Thyroid gland (tissue), 4 donors: ENCODE data around the gene MACROD1. TPM values are rescaled to one million over a fixed set of nuclear protein-coding genes. Genes with fewer than 3 reads are reported as not detected.

ENCODE experiments used
- DNase-seq, 2 donors: peaks; one replicate each; pipeline ENCODE4 v3.0.0-alpha.2; 2019
- H3K27ac ChIP-seq, 3 donors: fragments of 200-600 bp; sonication (generic); 1 replicate in 2 of 3; 2 replicates in 1 of 3; pipeline ENCODE4 v1.5.1; 2016 to 2019; ENCODE audit warnings: mild to moderate bottlenecking in 1 of 3, moderate library complexity in 1 of 3
- H3K27me3 ChIP-seq: fragments of 200-600 bp; sonication (generic); one replicate; pipeline ENCODE4 v1.5.1; 2019
- H3K36me3 ChIP-seq, 2 donors: fragments of 200-600 bp; sonication (generic); one replicate each; pipeline ENCODE4 v1.5.1; 2016 to 2019
- H3K4me1 ChIP-seq, 2 donors: fragments of 200-600 bp; sonication (generic); one replicate each; pipeline ENCODE4 v1.5.1; 2017 to 2019
- H3K4me3 ChIP-seq, 3 donors: fragments of 200-600 bp; sonication (generic); replicated peaks in 1 of 3; 1 replicate in 2 of 3; 2 replicates in 1 of 3; pipeline ENCODE4 v1.5.1; 2016; ENCODE audit warnings: mild to moderate bottlenecking in 1 of 3
- H3K9me3 ChIP-seq: fragments of 200-600 bp; sonication (generic); one replicate; pipeline ENCODE4 v1.5.1; 2017
- POLR2A ChIP-seq, 2 donors: fragments of 450-650 bp; IDR thresholded peaks; one replicate each; pipeline ENCODE4 v1.6.1; 2017; ENCODE audit warnings: antibody characterized with exemption in 2 of 2, mild to moderate bottlenecking in 2 of 2, moderate library complexity in 1 of 2
- WGBS, 2 donors: methylation state at CpG; one replicate each; pipeline ENCODE4 v1.1.5; 2017; 5-methylcytosine and 5-hydroxymethylcytosine counted together
- intact Hi-C: fragments of 100-400 bp; cut with DNase I; formaldehyde crosslinking; loops from one replicate; pipeline ENCODE4 v1.15.1; 2023
- total RNA-seq, 4 donors: library from RNA; depleted of rRNA; stranded (reverse); fragments of >200 nt; gene quantifications; one replicate each; pipeline ENCODE4 v1.2.3, GENCODE V29; 2016
- TF ChIP-seq, protein P1 (sequence below), 6 experiments: fragments of 200-600 bp in 3 of 6; fragments of 450-650 bp in 3 of 6; sonication (generic) in 3 of 6; IDR thresholded peaks; one replicate each; pipeline ENCODE4 v1.5.1; 2016 to 2019; ENCODE audit warnings: antibody characterized with exemption in 6 of 6, mild to moderate bottlenecking in 2 of 6, inconsistent platforms in 1 of 6, moderate library complexity in 1 of 6

Gene MACROD1
- total RNA-seq, 4 donors from 2014 or later: 62.5 to 89.5 (median 70.0) TPM

DNA sequence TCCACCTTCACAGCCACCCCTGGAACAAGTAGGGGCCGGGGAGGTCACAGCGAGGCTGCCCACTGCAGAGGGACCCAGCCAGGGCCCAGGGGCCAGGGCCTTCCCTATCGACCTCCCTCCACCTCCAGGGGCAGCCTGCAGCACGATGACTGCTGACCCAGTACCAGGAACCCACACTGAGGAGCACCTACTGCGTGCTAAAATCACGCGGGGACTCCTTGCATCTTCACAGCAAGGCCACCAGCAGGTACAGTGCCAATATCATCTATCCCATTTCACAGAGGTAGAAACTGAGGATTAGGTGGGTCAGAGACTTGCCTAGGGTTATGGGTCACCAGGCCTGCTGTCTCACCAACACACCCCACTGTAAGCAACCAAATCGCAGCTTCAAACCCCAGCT lies 14.6 kb downstream of the MACROD1 start:
- TF ChIP-seq, protein P1, sequence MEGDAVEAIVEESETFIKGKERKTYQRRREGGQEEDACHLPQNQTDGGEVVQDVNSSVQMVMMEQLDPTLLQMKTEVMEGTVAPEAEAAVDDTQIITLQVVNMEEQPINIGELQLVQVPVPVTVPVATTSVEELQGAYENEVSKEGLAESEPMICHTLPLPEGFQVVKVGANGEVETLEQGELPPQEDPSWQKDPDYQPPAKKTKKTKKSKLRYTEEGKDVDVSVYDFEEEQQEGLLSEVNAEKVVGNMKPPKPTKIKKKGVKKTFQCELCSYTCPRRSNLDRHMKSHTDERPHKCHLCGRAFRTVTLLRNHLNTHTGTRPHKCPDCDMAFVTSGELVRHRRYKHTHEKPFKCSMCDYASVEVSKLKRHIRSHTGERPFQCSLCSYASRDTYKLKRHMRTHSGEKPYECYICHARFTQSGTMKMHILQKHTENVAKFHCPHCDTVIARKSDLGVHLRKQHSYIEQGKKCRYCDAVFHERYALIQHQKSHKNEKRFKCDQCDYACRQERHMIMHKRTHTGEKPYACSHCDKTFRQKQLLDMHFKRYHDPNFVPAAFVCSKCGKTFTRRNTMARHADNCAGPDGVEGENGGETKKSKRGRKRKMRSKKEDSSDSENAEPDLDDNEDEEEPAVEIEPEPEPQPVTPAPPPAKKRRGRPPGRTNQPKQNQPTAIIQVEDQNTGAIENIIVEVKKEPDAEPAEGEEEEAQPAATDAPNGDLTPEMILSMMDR (IDR thresholded peaks at IDR 0.05): no peak
- no peak for TF ChIP-seq POLR2A (IDR thresholded peaks at IDR 0.05)
- H3K4me3 ChIP-seq: no peak overlapping the region
- WGBS, 2 donors: 87 to 93% methylated on average over 8 of the region's 8 CpGs
- intact Hi-C loops: loop anchor here (5.0 kb wide), 1 partner anchor 314 kb away; the partner anchor contains the start of gene MARK2
- no peaks in the 10 kb centered on the region for H3K27me3 ChIP-seq
- H3K27ac ChIP-seq: peak overlapping the region; percentile 68 to 73 (median 68)
- no peaks in the 10 kb centered on the region for H3K9me3 ChIP-seq
- no peaks in the 10 kb centered on the region for H3K36me3 ChIP-seq
- peaks cover 32 to 38% of the 10 kb centered on the region in 2 donors for H3K4me1 ChIP-seq
- no peak for DNase-seq

GRCh38 chr11:64150481-64151239 lies 15.3 kb downstream of the MACROD1 start:
- no peak for TF ChIP-seq POLR2A (IDR thresholded peaks at IDR 0.05)
- Histone ChIP-seq H3K4me1 (peaks cover 32 to 43% of the 10 kb centered on the region in 2 donors), H3K27ac (peak overlapping the region; percentile 68 to 73 (median 68)), H3K9me3 (no peaks in the 10 kb centered on the region), H3K4me3 (no peak overlapping the region), H3K36me3 (no peaks in the 10 kb centered on the region), H3K27me3 (no peaks in the 10 kb centered on the region)
- WGBS, 2 donors: 45 to 62% methylated on average over 12 to 16 of the region's 24 CpGs
- intact Hi-C loops: loop anchor here (5.0 kb wide), 1 partner anchor 313 kb away; the partner anchor contains the start of gene MARK2
- DNase-seq: peak; percentile 76 to 85

- no peak for DNase-seq
- Histone ChIP-seq H3K36me3 (no peaks in the 10 kb centered on the region), H3K9me3 (no peaks in the 10 kb centered on the region), H3K4me3 (no peak overlapping the region), H3K27me3 (no peaks in the 10 kb centered on the region), H3K27ac (peak overlapping the region; percentile 41 to 73 (median 68)), H3K4me1 (peaks cover 32 to 43% of the 10 kb centered on the region in 2 donors)
- TF ChIP-seq, protein P1 (IDR thresholded peaks at IDR 0.05): no peak
- TF ChIP-seq POLR2A (IDR thresholded peaks at IDR 0.05): no peak
- intact Hi-C loops: loop anchor here (5.0 kb wide), 1 partner anchor 313 kb away; the partner anchor contains the start of gene MARK2
- WGBS, 2 donors: 89 to 94% methylated on average over 11 to 15 of the region's 15 CpGs
Observed at GRCh38 chr11:64150051-64150450, 15.9 kb downstream of the MACROD1 start.

DNA sequence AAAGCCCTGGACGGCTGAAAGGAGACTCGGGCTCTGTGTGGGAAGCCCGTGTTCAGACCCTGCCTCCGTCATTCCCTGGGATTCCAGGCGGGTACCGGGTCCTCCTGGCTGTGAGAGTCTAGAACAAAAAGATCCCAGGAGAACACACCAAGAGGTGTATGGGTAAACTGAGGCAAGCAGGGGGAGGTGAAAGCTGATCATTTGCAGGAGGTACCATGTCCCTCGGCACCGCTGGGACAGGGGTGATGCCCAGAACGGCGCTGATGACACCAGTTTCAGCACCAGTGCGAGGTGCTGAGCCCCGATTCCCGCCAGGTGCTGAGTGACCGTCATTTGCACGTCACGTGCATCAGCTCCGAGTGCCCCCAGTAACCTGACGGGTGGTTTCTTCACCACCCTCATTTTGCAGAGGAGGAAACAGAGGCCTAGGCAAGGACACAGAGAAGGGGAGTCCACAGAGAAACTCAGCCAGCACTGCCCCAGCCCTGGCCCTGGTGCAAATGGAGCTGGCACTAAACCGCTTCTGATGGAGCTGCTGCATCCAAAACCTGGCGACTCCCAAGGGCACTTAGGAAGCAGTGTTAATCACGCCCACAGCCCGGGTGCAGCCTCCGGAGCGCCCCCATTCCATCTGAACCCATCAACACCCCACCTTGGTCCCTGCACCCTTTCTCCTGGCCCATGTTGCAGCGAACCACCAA lies 16.8 kb downstream of the MACROD1 start:
- WGBS, 2 donors: 74 to 81% methylated on average over 20 to 23 of the region's 25 CpGs
- H3K4me3 ChIP-seq: no peak overlapping the region
- H3K9me3 ChIP-seq: no peaks in the 10 kb centered on the region
- TF ChIP-seq POLR2A (IDR thresholded peaks at IDR 0.05): no peak
- TF ChIP-seq, protein P1 (IDR thresholded peaks at IDR 0.05): peak in 1 of 6 experiments; percentile 25
- H3K27me3 ChIP-seq: no peaks in the 10 kb centered on the region
- no peaks in the 10 kb centered on the region for H3K36me3 ChIP-seq
- H3K27ac ChIP-seq: peak overlapping the region in 2 of 3 donors; percentile 75 to 82
- DNase-seq: no peak
- H3K4me1 ChIP-seq: peaks cover 32 to 43% of the 10 kb centered on the region in 2 donors
- intact Hi-C loops: loop anchor here (2.0 to 5.0 kb wide), 2 partner anchors 62 to 148 kb away; no protein-coding TSS in a partner anchor

DNA sequence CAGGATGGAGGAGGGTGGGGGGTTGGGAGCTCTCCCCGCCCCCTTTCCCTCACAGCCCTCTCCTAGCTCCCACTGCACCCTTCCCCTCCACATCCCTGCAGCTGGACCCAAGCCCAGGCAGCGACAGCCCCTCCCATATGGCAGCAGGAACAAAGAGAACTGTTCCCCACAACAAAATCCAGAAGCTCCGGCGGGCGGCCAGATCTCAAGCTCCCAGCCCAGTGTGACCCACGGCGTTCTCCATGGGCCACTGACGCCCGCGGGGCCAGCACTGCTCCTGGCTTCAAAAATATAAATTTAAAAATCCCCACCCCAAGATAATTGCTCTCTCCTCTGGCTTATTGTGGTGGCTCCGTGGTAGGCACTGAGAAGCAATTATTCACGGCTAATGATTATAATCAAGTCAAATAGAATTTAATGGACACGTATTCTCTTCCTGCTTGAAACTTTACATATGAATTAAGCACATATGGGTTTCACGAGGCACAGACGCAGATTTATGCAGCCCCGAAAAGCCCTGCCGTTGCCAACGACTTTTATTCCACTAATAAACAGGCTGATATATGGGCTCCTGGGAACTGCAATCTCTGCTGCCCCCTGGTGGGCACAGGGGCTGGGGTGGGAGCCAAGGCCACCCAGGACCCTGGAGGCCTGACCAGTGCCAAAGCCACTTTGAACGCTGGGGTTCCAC lies 17.5 kb downstream of the MACROD1 start:
- H3K27ac ChIP-seq: peak overlapping the region; percentile 58 to 82 (median 75)
- TF ChIP-seq POLR2A (IDR thresholded peaks at IDR 0.05): peak in 1 of 2 donors; percentile 41
- TF ChIP-seq, protein P1 (IDR thresholded peaks at IDR 0.05): peak; percentile 78 to 98 (median 92)

More for the DNA sequence above, 17.5 kb downstream of the MACROD1 start:
- DNase-seq: peak; percentile 96 to 98
- Histone ChIP-seq H3K4me3 (peak overlapping the region in 1 of 3 donors; percentile 0), H3K27me3 (no peaks in the 10 kb centered on the region), H3K4me1 (peaks cover 32 to 43% of the 10 kb centered on the region in 2 donors), H3K9me3 (no peaks in the 10 kb centered on the region), H3K36me3 (no peaks in the 10 kb centered on the region)
- intact Hi-C loops: loop anchor here (2.0 to 5.0 kb wide), 2 partner anchors 61 to 148 kb away; no protein-coding TSS in a partner anchor
- 2 to 4% methylated on average over 19 of the region's 19 CpGs for WGBS, 2 donors
